HG02973 (cell line): ENCODE data around the gene ALG9.
A peak's percentile ranks its signal among the peaks of the same experiment; 100 is the strongest.
"Not testable (repeated sequence)": the region's sequence is repeated elsewhere in the genome, so short reads cannot be mapped to it uniquely, and the experiment has no call there.

Experiments
- ATAC-seq: cut with Tn5 transposase; IDR thresholded peaks from one replicate; pipeline ENCODE4 v1.9.1; 2021; ENCODE audit warnings: moderate library complexity; ENCODE audit not compliant: unreplicated experiment

ALG9 gene

GRCh38 chr11:111801135-111801534 lies 70.2 kb downstream of the ALG9 start:
- no peak for ATAC-seq

GRCh38 chr11:111798279-111798678 lies 73.1 kb downstream of the ALG9 start:
- ATAC-seq, result no peak

DNA sequence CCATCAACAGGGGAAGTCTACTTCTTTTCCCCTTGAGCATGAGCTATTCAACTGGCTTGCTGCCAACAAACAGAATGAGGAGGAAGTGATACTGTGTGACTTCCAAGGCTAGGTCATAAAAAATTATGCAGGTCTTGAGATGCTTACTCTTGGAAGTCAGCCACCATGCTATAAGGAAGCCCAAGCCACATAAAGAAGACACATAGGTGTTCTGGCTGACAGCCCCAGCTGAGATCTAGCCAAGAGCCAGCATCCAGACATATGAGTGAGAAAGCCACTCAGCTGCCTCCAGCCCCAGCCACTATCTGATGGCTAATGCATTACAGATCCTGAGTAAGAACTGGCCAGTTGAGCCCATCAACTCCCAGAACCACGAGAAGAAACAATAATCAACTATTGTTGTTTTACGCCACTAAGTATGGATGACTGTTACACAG lies 74.2 kb downstream of the ALG9 start:
- no peak for ATAC-seq

- no peak for ATAC-seq
Measured at GRCh38 chr11:111796696-111797095, 74.7 kb downstream of the ALG9 start.

DNA sequence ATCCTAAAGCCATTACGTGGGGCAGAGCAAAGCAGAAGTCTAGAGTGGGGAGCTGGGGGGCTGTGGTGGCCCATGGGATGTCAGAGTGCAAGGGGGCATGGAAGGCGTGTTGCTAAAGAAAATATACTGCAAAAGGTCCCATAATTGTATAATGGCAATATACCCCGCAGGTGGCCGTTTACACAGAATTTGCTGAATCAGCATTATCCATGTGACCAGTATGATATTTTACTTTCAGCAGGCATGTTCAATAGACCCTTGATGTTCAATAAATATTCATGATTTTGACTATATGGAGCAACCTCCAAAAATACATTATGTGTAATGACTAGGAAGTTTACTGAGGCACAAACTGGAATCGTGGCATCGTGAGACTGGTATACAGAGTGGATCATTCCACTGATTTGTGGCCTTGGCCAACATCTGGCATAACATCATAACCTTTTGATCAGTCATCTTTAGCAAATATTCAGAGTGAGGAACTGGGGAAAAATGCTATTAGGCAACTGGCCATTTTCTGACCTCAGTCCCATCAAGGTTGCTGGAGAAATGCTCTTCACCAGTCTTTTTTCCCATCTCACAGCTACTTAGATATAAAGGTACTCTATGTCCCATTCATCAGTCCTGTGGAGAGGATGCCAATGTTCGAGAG lies 75.9 kb downstream of the ALG9 start:
- ATAC-seq, result no peak

DNA sequence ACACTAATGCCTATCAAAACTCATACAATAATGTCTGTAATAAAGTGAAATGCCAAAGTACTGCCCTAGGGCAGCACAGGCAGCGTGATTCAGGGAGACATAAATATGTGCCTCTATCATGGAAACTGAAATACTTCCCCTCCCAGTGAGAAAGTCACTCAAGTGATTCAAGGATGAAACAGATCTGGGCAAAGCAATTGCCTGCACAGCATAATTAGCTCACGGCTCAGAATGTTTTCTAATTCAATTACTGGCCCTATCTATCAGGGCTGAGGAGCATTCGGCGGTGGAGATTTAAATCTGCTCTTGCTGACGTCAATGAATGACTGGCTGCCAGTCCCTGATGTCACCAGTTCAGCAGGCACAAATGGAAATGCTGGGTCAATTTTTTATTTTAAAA lies 77.5 kb downstream of the ALG9 start:
- ATAC-seq, result no peak

- no peak for ATAC-seq
Measured at GRCh38 chr11:111792955-111793500, 78.4 kb downstream of the ALG9 start.

GRCh38 chr11:111792314-111792713 lies 79.1 kb downstream of the ALG9 start:
- ATAC-seq, result no peak

DNA sequence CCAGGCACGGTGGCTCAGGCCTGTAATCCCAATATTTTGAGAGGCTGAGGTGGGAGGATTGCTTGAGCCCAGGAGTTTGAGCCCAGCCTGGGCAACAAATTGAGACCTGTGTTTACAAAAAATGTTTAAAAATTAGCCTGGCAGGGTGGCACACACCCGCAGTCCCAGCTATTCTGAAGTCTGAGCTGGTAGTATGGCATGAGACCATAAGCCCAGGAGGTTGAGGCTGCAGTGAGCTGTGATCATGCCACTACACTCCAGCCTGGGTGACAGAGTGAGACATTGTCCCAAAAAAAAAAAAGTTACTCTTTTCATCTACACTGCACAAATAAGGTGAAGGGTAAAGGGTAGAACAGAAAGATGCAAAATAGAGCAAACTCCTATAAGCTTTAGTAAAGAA lies 82.9 kb downstream of the ALG9 start:
- ATAC-seq, result no peak

DNA sequence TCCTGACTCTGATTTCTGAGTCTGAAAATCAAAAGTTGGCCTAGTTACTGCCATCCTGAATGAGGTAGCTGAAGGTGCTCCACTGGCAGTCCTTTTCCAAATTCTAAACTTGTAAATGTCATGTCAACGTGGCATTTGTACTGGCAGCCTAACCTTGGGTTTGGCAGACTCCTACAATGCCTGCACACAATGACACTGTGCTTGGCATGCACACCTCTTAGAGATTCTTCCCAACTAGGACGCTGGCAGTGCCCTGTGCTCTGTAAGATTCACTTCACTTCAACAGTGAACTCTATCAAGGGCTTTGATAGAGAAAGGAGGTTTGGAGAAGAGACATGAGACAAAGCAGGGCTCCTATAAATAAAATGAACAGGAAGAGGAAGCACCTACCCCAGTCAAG lies 83.3 kb downstream of the ALG9 start:
- no peak for ATAC-seq

DNA sequence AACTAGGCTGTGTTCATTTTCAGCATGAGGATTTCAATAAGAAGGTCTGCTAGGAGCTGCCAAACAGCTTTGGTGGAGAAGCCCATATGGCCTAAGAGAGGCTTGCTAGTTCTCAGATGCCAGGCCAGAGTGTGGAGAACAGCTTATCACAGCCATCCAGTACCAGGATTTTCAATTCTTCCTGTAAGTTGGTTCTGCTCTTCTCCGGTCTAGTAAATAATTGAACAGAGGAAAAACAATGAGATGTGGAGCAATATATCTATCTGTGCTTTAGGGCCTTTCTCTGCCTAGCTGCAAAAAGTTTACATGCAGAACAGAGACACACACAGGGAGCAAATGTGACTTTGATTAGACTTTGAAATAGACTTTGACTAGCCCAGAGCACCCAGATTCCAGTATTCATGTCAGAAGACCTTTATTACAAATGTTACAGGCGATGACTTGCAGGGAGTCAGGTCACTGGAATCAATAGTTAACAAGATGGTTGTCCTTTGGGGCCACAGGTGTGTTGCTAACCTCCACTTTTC lies 85.4 kb downstream of the ALG9 start:
- no peak for ATAC-seq

GRCh38 chr11:111785076-111785475 lies 86.3 kb downstream of the ALG9 start:
- no peak for ATAC-seq

DNA sequence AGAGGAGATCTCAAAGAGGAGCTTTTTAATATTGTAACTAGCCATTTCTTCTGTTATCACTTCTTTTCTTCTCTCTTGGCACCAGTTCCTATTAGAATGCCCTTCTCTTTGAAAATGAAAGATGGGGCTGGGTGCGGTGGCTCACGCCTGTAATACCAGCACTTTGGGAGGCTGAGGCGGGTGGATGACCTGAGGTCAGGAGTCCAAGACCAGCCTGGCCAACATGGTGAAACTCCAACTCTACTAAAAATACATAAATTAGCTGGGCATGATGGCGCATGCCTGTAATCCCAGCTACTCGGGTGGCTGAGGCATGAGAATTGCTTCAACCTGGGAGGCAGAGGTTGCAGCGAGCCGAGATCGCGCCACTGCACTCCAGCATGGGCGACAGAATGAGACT lies 87.1 kb downstream of the ALG9 start:
- ATAC-seq, result not testable (repeated sequence)

GRCh38 chr11:111782109-111782741 lies 89.2 kb downstream of the ALG9 start:
- ATAC-seq, result no peak

DNA sequence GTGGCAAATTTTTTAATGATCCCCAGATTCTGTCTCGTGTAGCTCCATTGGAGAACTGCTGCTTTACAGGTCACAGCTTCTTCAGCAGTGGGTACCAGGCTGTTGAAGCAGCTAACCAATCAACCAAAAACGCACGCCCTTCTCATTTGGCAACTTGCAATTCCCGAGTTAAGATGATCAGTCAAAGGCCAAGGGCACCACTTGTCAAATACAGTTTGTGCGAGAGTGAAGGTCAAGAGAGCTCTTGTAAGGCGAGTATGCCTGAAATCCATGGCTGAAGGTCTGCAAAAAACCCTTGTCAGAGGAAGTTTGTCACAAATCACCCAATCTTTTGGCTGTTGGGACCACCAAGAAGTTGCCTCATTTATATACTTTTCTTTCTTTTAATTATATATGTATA lies 92.3 kb downstream of the ALG9 start:
- ATAC-seq, result no peak

- ATAC-seq, result no peak
Measured at GRCh38 chr11:111778047-111778558, 93.3 kb downstream of the ALG9 start.

DNA sequence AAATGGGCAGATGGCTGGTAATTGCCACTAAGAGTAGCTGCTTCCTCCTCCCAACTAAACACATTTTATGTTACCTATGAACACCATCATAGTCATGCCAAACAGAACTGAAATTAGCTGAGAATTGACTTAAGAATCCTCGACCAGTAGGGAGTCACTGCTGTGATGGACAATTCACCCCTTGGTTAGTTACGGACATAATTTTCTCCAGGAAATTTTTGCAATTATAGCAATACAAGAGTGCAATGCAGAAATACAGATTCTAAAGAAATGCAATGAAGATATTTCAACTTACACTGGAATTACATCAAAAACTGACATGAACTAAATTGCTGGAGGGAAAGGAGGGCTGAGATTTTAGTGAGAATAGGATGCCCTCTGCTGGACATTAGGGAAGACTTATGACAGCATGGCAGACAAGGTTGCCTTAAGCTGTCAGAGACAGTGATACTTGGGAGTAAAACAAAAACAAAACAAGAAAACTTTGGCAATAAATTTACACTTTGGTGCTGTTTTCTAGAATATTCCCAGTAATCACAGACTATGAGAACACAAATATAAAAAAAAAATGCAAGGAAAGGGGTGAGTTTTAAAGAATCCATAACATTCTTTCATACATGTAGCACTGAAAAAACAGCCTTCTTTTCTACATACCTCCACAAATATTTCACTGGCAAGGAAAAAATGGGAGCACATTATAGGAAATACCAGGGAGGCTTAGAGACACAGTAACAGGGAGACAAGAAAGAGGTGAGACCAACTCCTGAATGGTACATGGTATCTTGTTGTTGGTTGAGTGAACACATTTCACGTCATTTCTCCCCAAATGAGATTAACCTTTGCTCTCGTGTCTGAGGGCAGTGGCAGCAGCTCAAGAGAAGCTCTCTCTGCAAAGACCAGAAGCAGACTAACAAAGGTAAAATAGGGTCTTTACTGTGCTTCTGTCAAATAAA lies 94.0 kb downstream of the ALG9 start:
- ATAC-seq, result peak; percentile 51

GRCh38 chr11:111776398-111777093 lies 94.8 kb downstream of the ALG9 start:
- peak; percentile 96 for ATAC-seq

- ATAC-seq, result no peak
Measured at GRCh38 chr11:111774955-111775710, 96.2 kb downstream of the ALG9 start.

DNA sequence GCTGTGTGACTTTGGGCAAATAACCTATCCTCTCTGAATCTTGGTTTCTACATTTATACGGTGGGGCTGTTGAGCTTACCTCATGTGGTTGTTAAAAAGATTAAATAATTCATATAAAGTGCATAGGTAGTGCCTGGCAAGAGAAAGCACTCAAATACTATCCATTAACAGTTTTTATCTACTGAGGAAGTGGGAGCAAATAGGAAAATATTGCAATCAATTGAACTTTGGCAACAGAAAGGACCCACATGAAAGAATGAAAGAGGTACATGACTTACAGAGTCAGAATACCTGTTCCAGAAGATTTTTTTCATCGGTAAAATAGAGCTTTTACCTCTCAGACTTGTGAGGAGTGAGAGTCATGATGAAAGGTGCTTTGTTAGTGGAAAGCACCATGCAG lies 98.8 kb downstream of the ALG9 start:
- ATAC-seq, result no peak
